B cell (primary cell): ENCODE measurements around the gene MYCN.

Source experiments
- CTCF ChIP-seq: fragments of 200-600 bp; IDR thresholded peaks from one replicate; pipeline ENCODE4 v1.8.0; 2022; ENCODE audit warnings: antibody characterized with exemption, mild to moderate bottlenecking
- EZH2 ChIP-seq: IDR thresholded peaks from 2 replicates; pipeline ENCODE4 v1.6.1; 2012; ENCODE audit warnings: borderline replicate concordance, low read depth, mild to moderate bottlenecking, moderate library complexity, low read length; ENCODE audit not compliant: insufficient read depth, poor library complexity, severe bottlenecking

GRCh38 chr2:15952451-15953146 lies 12.2 kb downstream of the MYCN start:
- TF ChIP-seq CTCF (no peak), EZH2 (no peak)
